ENCODE measurements around the gene SPATA18.

DNA sequence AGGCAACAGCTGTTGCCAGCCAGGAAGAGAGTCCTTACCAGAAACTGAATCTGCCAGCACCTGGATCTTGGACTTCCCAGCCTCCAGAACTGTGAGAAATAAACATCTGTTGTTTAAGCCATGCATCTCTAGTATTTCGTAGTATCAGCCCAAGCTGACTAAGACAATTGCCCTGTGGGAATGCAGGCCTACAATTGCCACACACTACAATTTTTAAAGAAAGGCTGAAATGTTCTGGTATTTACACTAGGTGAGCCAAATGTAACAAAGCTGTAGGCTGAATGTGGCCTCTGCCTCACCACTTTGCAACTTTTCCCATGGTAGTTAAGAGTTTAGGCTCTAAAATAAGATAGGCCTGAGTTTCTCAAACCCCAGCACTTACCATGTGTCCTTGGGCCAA is 59.1 kb downstream of the SPATA18 start:
- TF ChIP-seq GATA2 (IDR thresholded peaks at IDR 0.05; ENCODE audit: low read depth, low read length) (no peak), GATA3 (IDR thresholded peaks at IDR 0.05; ENCODE audit: low read depth, low read length) (no peak)

Measured in SH-SY5Y (cell line).